NB4 (cell line): ENCODE data around the gene AUH.

ENCODE experiments used
- POLR2A ChIP-seq: IDR thresholded peaks from 2 replicates; pipeline ENCODE4 v1.6.1; 2011; ENCODE audit warnings: mild to moderate bottlenecking; ENCODE audit not compliant: insufficient read length; ENCODE audit errors: extremely low read depth
- TF ChIP-seq, protein P1 (sequence below): IDR thresholded peaks from one replicate; pipeline ENCODE4 v1.5.1; 2012; ENCODE audit warnings: low read depth, low read length

DNA sequence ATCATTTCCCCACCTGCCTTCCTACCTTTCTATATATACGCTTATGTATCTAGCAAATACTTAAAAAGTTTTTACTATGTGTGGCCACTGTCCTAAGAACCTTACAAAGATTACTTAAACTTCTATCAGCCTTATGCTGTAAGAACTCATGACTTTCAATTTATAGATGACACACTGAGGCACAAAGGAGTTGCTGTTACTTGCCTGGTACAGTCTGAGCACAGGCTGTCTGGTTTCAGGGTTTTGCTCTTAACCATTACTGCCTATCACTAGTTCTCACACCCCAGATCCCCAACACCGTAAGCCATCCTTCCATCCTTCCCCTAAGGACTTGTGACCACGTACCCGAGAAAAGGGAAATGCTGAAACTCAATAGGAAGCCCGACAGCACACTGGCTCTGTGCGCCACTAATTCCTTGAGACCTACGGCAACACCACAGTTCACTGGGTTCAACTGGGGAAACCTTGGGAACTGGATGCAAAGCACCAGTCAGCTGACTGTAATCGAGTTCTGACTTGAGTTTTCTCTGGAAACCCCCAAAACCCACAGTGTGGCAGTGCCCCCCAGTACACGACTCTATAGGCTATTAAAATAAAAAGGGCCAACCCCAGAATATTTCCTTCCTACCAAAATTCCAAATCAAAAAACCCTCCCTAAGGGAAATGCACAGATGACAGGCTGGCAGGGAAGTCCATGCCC is 56.0 kb downstream of the AUH start:
- TF ChIP-seq, protein P1, sequence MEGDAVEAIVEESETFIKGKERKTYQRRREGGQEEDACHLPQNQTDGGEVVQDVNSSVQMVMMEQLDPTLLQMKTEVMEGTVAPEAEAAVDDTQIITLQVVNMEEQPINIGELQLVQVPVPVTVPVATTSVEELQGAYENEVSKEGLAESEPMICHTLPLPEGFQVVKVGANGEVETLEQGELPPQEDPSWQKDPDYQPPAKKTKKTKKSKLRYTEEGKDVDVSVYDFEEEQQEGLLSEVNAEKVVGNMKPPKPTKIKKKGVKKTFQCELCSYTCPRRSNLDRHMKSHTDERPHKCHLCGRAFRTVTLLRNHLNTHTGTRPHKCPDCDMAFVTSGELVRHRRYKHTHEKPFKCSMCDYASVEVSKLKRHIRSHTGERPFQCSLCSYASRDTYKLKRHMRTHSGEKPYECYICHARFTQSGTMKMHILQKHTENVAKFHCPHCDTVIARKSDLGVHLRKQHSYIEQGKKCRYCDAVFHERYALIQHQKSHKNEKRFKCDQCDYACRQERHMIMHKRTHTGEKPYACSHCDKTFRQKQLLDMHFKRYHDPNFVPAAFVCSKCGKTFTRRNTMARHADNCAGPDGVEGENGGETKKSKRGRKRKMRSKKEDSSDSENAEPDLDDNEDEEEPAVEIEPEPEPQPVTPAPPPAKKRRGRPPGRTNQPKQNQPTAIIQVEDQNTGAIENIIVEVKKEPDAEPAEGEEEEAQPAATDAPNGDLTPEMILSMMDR, result no peak
- no peak for TF ChIP-seq POLR2A
